HEK293 (cell line): ENCODE results near the gene BCL11A.
A peak's percentile ranks its signal among the peaks of the same experiment; 100 is the strongest.

Source experiments
- GFI1B ChIP-seq: fragments of 450-650 bp; formaldehyde crosslinking; IDR thresholded peaks from 2 replicates; pipeline ENCODE4 v1.5.1; 2016; ENCODE audit warnings: missing biosample characterization, missing genetic modification characterization
- HOXD13 ChIP-seq: sonication (generic); formaldehyde crosslinking; IDR thresholded peaks from 2 replicates; pipeline ENCODE4 v1.8.0; 2022; ENCODE audit warnings: missing genetic modification reagents, borderline replicate concordance
- REPIN1 ChIP-seq: fragments of 450-650 bp; formaldehyde crosslinking; IDR thresholded peaks from 2 replicates; pipeline ENCODE4 v1.5.1; 2017; ENCODE audit warnings: missing biosample characterization, missing genetic modification characterization, low read depth
- SP2 ChIP-seq: fragments of 450-650 bp; formaldehyde crosslinking; IDR thresholded peaks from 2 replicates; pipeline ENCODE4 v1.5.1; 2016; ENCODE audit warnings: missing biosample characterization, missing genetic modification characterization
- SP3 ChIP-seq: fragments of 450-650 bp; formaldehyde crosslinking; IDR thresholded peaks from 2 replicates; pipeline ENCODE4 v1.5.1; 2016; ENCODE audit warnings: missing biosample characterization, missing genetic modification characterization
- ZFP3 ChIP-seq: fragments of 450-650 bp; formaldehyde crosslinking; IDR thresholded peaks from 2 replicates; pipeline ENCODE4 v1.5.1; 2016; ENCODE audit warnings: low read depth, missing biosample characterization, missing genetic modification characterization
- ZNF18 ChIP-seq: fragments of 450-650 bp; formaldehyde crosslinking; IDR thresholded peaks from 2 replicates; pipeline ENCODE4 v1.5.1; 2016; ENCODE audit warnings: missing biosample characterization, missing genetic modification characterization
- ZNF2 ChIP-seq: fragments of 450-650 bp; formaldehyde crosslinking; IDR thresholded peaks from 2 replicates; pipeline ENCODE4 v1.5.1; 2016; ENCODE audit warnings: missing biosample characterization, missing genetic modification characterization
- ZNF214 ChIP-seq: fragments of 450-650 bp; formaldehyde crosslinking; IDR thresholded peaks from 2 replicates; pipeline ENCODE4 v1.5.1; 2017; ENCODE audit warnings: missing biosample characterization, mild to moderate bottlenecking, missing genetic modification characterization, borderline replicate concordance
- ZNF311 ChIP-seq: fragments of 450-650 bp; formaldehyde crosslinking; IDR thresholded peaks from 2 replicates; pipeline ENCODE4 v1.5.1; 2017; ENCODE audit warnings: missing biosample characterization, missing genetic modification characterization, borderline replicate concordance
- ZNF366 ChIP-seq: fragments of 450-650 bp; formaldehyde crosslinking; conservative IDR thresholded peaks from 2 replicates; pipeline ENCODE4 v1.5.1; 2016; ENCODE audit warnings: missing biosample characterization, missing genetic modification characterization
- ZNF37A ChIP-seq: fragments of 450-650 bp; IDR thresholded peaks from 2 replicates; pipeline ENCODE4 v1.5.1; 2018; ENCODE audit warnings: missing biosample characterization, missing genetic modification characterization
- ZNF391 ChIP-seq: fragments of 450-650 bp; formaldehyde crosslinking; IDR thresholded peaks from 2 replicates; pipeline ENCODE4 v1.5.1; 2016; ENCODE audit warnings: low read depth, missing biosample characterization, missing genetic modification characterization, borderline replicate concordance
- ZNF501 ChIP-seq: fragments of 450-650 bp; formaldehyde crosslinking; IDR thresholded peaks from 2 replicates; pipeline ENCODE4 v1.5.1; 2016; ENCODE audit warnings: missing biosample characterization, missing genetic modification characterization
- ZNF558 ChIP-seq: fragments of 450-650 bp; formaldehyde crosslinking; IDR thresholded peaks from 2 replicates; pipeline ENCODE4 v1.5.1; 2016; ENCODE audit warnings: missing biosample characterization, missing genetic modification characterization
- ZNF571 ChIP-seq: fragments of 450-650 bp; formaldehyde crosslinking; IDR thresholded peaks from 2 replicates; pipeline ENCODE4 v1.5.0; 2017; ENCODE audit warnings: missing biosample characterization, missing genetic modification characterization
- ZNF596 ChIP-seq: fragments of 450-650 bp; IDR thresholded peaks from 2 replicates; pipeline ENCODE4 v1.5.0; 2018; ENCODE audit warnings: missing biosample characterization, mild to moderate bottlenecking, missing genetic modification characterization, moderate library complexity
- ZNF768 ChIP-seq: fragments of 450-650 bp; formaldehyde crosslinking; IDR thresholded peaks from 2 replicates; pipeline ENCODE4 v1.5.1; 2018; ENCODE audit warnings: missing biosample characterization, mild to moderate bottlenecking, missing genetic modification characterization
- ZNF776 ChIP-seq: fragments of 450-650 bp; formaldehyde crosslinking; IDR thresholded peaks from 2 replicates; pipeline ENCODE4 v1.5.0; 2017; ENCODE audit warnings: missing biosample characterization, missing genetic modification characterization, borderline replicate concordance
- ZNF777 ChIP-seq: fragments of 450-650 bp; formaldehyde crosslinking; IDR thresholded peaks from 2 replicates; pipeline ENCODE4 v1.5.1; 2017; ENCODE audit warnings: missing biosample characterization, missing genetic modification characterization, borderline replicate concordance
- ZNF830 ChIP-seq: fragments of 450-650 bp; IDR thresholded peaks from 2 replicates; pipeline ENCODE4 v1.5.0; 2018; ENCODE audit warnings: missing biosample characterization, missing genetic modification characterization, low read depth, mild to moderate bottlenecking, moderate library complexity
- ZNF843 ChIP-seq: fragments of 450-650 bp; formaldehyde crosslinking; IDR thresholded peaks from 2 replicates; pipeline ENCODE4 v1.5.1; 2016; ENCODE audit warnings: missing biosample characterization, missing genetic modification characterization
- ZSCAN18 ChIP-seq: fragments of 450-650 bp; formaldehyde crosslinking; IDR thresholded peaks from 2 replicates; pipeline ENCODE4 v1.5.1; 2016; ENCODE audit warnings: missing biosample characterization, missing genetic modification characterization
- ZXDB ChIP-seq: fragments of 450-650 bp; formaldehyde crosslinking; IDR thresholded peaks from 2 replicates; pipeline ENCODE4 v1.5.1; 2016; ENCODE audit warnings: missing biosample characterization, missing genetic modification characterization
- TF ChIP-seq, protein P1 (sequence below): fragments of 450-650 bp; formaldehyde crosslinking; IDR thresholded peaks from 2 replicates; pipeline ENCODE4 v1.5.1; 2016; ENCODE audit warnings: missing biosample characterization, missing genetic modification characterization
- TF ChIP-seq, protein P2 (sequence below): fragments of 450-650 bp; formaldehyde crosslinking; IDR thresholded peaks from 2 replicates; pipeline ENCODE4 v1.5.1; 2016; ENCODE audit warnings: missing biosample characterization, missing genetic modification characterization
- TF ChIP-seq, protein P3 (sequence below): fragments of 450-650 bp; formaldehyde crosslinking; IDR thresholded peaks from 2 replicates; pipeline ENCODE4 v1.5.1; 2016; ENCODE audit warnings: missing biosample characterization, missing genetic modification characterization

Gene BCL11A

DNA sequence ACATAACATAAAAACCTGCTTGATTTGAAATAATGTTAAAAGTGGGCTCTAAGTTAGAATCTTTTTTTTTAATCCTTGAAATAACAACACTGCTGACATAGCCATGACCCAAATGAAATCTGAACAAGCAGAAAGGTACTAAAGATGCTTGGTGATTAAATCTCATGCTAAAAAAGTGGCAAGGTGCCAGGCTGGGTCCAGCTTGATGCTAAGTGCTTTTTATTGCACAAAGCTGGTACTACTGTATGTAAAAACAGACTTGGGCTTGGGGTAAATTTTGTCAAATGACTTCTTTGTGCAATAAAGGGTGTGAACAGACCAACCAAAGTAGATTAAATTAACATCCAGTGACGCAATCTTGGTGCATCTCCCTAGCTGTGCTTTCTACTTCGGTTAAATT, 13.4 kb downstream of the BCL11A start (continued):
- no peak for TF ChIP-seq ZNF596 (tag by site-specific recombination)
- TF ChIP-seq REPIN1 (tag by site-specific recombination), result no peak
- TF ChIP-seq ZSCAN18, result no peak
- no peak for TF ChIP-seq ZNF777 (tag by site-specific recombination)
- no peak for TF ChIP-seq ZNF776
- no peak for TF ChIP-seq HOXD13 (CRISPR knock-in tag)
- 0 out of 2 replicates have a peak, but pooled peaks have one; percentile 43 for TF ChIP-seq ZNF18 (tag by site-specific recombination)
- no peak for TF ChIP-seq ZNF214 (tag by site-specific recombination)
- TF ChIP-seq, protein P1, sequence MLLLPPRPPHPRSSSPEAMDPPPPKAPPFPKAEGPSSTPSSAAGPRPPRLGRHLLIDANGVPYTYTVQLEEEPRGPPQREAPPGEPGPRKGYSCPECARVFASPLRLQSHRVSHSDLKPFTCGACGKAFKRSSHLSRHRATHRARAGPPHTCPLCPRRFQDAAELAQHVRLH (tag by site-specific recombination), result no peak
- no peak for TF ChIP-seq ZNF391 (tag by site-specific recombination)
- TF ChIP-seq SP3, result no peak
- TF ChIP-seq, protein P2, sequence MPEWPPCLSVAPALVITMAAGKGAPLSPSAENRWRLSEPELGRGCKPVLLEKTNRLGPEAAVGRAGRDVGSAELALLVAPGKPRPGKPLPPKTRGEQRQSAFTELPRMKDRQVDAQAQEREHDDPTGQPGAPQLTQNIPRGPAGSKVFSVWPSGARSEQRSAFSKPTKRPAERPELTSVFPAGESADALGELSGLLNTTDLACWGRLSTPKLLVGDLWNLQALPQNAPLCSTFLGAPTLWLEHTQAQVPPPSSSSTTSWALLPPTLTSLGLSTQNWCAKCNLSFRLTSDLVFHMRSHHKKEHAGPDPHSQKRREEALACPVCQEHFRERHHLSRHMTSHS (tag by site-specific recombination), result no peak
- no peak for TF ChIP-seq ZNF768
- TF ChIP-seq ZXDB (tag by site-specific recombination), result 0 out of 2 replicates have a peak, but pooled peaks have one; percentile 27
- TF ChIP-seq ZNF843, result peak; percentile 51; the same call in 1 of the 2 replicates
- TF ChIP-seq, protein P3, sequence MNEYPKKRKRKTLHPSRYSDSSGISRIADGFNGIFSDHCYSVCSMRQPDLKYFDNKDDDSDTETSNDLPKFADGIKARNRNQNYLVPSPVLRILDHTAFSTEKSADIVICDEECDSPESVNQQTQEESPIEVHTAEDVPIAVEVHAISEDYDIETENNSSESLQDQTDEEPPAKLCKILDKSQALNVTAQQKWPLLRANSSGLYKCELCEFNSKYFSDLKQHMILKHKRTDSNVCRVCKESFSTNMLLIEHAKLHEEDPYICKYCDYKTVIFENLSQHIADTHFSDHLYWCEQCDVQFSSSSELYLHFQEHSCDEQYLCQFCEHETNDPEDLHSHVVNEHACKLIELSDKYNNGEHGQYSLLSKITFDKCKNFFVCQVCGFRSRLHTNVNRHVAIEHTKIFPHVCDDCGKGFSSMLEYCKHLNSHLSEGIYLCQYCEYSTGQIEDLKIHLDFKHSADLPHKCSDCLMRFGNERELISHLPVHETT (tag by site-specific recombination), result no peak
- TF ChIP-seq GFI1B (tag by site-specific recombination), result peak; percentile 62
- 0 out of 2 replicates have a peak, but pooled peaks have one; percentile 14 for TF ChIP-seq ZNF366 (tag by site-specific recombination)
- TF ChIP-seq ZNF501 (tag by site-specific recombination), result peak; percentile 38; the same call in 1 of the 2 replicates
- no peak for TF ChIP-seq ZNF311 (tag by site-specific recombination)
- TF ChIP-seq ZNF571, result no peak
- no peak for TF ChIP-seq ZNF558 (tag by site-specific recombination)
- TF ChIP-seq SP2 (tag by site-specific recombination), result no peak
- TF ChIP-seq ZFP3, result no peak
- TF ChIP-seq ZNF2, result no peak
- no peak for TF ChIP-seq ZNF37A (tag by site-specific recombination)
- no peak for TF ChIP-seq ZNF830 (tag by site-specific recombination)
